HG03095 (cell line): ENCODE results near the gene CFAP61.

Experiments used
- ATAC-seq: cut with Tn5 transposase; IDR thresholded peaks from one replicate; pipeline ENCODE4 v1.9.1; 2021; ENCODE audit warnings: moderate library complexity; ENCODE audit not compliant: unreplicated experiment

The CFAP61 gene

GRCh38 chr20:20358801-20359200, 306.5 kb downstream of the CFAP61 start:
- no peak for ATAC-seq

DNA sequence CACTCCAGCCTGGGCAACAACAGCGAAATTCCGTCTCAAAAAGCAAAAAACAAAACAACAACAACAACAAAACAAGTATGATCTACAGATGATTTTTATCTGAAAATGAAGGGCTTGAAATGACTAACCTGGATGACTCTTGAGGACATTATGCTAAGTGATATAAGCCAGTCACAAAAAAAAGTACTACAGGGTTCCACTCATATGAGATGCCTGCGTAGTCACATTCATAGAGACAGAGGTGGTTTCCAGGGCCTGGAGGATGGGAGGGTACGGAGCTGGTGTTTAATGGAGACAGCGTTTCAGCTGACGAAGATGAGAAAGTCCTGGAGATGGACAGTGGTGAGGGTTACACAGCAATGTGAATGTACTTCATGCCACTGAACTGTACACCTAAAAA, 307.3 kb downstream of the CFAP61 start:
- no peak for ATAC-seq

- ATAC-seq = no peak
Measured at GRCh38 chr20:20360464-20360863, 308.1 kb downstream of the CFAP61 start.

GRCh38 chr20:20362774-20363433, 310.6 kb downstream of the CFAP61 start:
- no peak for ATAC-seq

DNA sequence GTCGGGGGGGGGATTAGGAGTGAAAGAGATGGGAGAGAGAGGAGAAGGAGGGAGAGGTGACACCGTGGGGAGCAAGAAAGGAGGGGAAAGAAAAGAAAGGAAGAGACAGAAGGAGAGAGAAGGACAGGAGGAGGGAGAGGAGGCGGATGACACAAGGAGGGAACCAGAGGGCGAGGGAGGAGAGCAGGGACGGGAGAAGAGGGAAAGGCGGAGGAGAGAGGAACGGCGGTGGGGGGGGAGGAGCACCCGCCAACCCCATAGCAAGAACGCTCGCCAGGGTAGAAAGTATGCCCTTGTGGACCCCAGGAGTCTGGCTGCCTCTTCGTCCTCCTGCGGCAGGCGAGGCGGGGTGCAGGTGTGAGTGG, 311.1 kb downstream of the CFAP61 start:
- no peak for ATAC-seq

- ATAC-seq = no peak
Measured at GRCh38 chr20:20363799-20364592, 311.7 kb downstream of the CFAP61 start.

DNA sequence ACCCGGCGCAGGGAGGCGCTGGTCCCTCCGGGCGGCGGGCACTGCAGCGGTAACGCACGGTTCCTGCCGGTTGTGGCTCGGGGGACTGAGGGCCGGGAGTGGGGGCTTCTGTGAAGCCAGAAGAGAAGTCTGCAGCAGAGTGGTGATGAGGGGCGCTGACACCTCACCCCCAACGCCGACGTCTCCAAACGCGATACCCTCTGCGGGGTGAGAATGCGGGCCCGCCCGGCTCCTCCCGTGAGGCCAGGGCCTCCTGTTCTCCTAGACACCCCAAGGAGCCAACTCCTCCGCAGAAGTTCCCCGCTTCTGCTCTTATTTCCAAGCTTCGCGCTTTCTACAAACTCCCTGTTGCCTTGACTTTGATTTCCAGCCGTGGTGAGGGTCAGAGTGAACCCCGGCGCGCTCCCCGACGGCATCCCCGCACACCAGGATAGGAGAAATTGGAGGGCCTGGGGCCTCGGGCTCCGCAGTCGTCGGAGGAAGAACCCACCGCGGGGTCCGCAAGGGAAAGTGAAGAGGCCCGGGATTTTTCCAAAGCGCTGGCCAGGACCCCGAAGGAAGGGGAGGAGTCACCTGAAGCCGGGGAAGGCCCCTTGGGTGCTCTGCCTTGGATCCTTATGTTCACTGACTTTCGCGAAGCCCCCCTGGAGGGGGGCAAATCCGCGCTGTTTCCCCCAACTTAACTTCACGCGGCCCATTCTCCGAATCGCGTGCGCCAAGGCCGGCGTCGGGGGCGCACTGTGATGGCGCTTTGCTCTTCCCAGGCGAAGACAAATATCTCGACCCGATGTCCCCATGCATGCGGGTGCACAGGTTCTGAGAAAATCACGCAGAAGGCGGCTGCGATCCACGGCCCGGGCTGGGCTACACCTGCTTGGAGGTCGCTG, 312.5 kb downstream of the CFAP61 start:
- no peak for ATAC-seq

GRCh38 chr20:20365480-20366161, 313.3 kb downstream of the CFAP61 start:
- ATAC-seq = no peak

DNA sequence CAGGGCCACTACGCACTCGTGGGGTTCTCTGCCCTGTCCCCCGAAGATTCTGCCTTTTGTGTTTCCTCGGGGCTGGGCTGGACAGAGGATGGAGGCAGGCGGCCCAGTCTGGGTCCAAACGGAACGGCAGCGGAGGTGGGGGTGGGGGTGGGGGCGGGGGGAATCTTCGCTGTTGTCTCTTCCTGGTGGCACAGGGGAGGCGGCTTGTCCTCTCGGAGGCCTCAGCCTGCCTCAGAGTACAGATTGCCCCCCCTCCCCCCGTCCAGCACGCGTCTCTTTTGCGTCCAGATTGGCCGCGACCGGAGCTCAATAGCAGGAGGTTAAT, 314.2 kb downstream of the CFAP61 start:
- no peak for ATAC-seq

GRCh38 chr20:20366876-20367574, 314.7 kb downstream of the CFAP61 start:
- ATAC-seq = no peak

- ATAC-seq = no peak
Measured at GRCh38 chr20:20367575-20368417, 315.5 kb downstream of the CFAP61 start, which contains the start of gene INSM1. TSS of gene INSM1 (plus strand) at chr20:20368104. CDS start at chr20:20368268, 164 bp downstream.

DNA sequence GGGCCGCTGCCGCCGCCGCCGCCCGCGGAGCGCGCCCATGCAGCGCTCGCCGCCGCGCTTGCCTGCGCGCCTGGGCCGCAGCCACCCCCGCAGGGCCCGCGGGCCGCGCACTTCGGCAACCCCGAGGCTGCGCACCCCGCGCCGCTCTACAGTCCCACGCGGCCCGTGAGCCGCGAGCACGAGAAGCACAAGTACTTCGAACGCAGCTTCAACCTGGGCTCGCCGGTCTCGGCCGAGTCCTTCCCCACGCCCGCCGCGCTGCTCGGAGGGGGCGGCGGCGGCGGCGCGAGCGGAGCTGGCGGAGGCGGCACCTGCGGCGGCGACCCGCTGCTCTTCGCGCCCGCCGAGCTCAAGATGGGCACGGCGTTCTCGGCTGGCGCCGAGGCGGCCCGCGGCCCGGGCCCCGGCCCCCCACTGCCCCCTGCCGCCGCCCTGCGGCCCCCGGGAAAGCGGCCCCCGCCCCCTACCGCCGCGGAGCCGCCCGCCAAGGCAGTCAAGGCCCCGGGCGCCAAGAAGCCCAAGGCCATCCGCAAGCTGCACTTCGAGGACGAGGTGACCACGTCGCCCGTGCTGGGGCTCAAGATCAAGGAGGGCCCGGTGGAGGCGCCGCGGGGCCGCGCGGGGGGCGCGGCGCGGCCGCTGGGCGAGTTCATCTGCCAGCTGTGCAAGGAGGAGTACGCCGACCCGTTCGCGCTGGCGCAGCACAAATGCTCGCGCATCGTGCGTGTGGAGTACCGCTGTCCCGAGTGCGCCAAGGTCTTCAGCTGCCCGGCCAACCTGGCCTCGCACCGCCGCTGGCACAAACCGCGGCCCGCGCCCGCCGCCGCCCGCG, 316.3 kb downstream of the CFAP61 start:
- no peak for ATAC-seq

- no peak for ATAC-seq
Measured at GRCh38 chr20:20369250-20370093, 317.1 kb downstream of the CFAP61 start.

GRCh38 chr20:20370094-20370575, 317.8 kb downstream of the CFAP61 start:
- no peak for ATAC-seq

DNA sequence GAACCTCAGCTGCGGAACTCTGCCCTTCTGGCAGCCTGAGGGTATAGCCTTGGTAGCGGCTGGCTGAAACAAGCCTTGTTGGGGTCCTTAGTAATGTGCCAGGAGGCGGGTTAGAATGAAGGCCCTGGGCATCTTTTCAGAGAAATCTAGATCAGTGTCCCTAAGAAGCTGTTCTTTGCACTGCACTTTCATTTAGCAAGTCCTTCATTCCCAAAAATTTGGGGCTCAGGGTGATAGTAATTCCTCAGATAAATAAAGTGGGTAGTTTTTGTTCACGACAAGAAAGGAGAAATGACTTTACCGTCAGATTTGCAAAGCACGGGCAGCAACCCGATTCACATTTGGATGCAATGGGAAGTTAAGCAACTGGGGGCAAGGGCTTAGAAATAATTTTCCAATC, 318.8 kb downstream of the CFAP61 start:
- no peak for ATAC-seq

DNA sequence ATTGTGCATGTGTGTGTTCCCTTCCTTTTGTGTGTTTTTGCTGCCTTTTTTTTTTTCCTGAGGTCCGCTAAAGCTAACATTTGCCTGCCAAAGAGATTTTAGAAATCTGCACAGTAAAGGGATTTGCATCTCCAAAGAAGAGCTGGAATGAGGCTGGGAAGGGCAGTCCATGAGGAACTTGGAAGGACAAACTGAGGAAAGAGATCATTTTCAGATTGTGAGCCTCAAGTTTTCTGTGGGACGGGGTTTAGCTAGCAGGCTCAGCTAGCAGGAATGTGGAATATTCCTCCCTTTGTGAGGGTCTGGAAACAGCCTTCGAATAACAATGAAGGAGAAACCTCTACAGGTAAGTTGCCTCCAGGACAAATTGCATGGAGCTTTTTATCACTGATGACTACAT, 319.3 kb downstream of the CFAP61 start:
- ATAC-seq = no peak

DNA sequence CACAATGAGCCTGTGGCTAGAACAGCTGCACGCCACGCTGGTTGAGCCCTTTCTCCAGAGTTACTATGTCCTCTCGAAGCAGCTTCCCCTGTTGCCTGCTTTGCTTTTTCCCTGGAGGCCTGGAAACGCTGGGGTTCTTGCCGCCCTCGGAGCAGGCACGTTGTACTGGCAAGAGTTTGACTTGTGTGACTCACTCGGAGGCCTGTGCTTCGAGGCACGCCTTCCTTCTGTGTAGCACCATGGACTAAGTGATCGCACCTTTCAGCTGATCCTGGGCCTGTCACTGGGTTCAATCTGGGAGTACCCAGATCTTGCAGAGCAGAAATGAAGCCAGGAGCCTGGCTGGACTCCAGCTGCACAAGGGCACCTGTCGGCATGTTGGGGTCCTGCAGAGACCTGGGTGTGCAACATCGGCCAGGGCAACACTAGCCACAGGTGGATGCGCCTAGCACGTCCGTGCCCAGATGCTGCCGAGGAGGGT, 320.8 kb downstream of the CFAP61 start:
- no peak for ATAC-seq
